Gastrocnemius medialis (tissue), 4 donors: ENCODE results near the gene PTGES.

Source experiments
- POLR2A ChIP-seq, 2 donors: fragments of 450-650 bp; IDR thresholded peaks; one replicate each; pipeline ENCODE4 v1.6.1; 2017; ENCODE audit warnings: antibody characterized with exemption in 2 of 2, mild to moderate bottlenecking in 2 of 2, moderate library complexity in 2 of 2
- TF ChIP-seq, protein P1 (sequence below), 5 experiments: fragments of 450-650 bp in 3 of 5; fragments of 200-600 bp in 2 of 5; sonication (generic) in 2 of 5; IDR thresholded peaks in 4 of 5; conservative IDR thresholded peaks in 1 of 5; 1 replicate in 4 of 5; 2 replicates in 1 of 5; pipeline ENCODE4 v1.5.1; 2016 to 2019; ENCODE audit warnings: antibody characterized with exemption in 5 of 5, mild to moderate bottlenecking in 3 of 5, moderate library complexity in 3 of 5

DNA sequence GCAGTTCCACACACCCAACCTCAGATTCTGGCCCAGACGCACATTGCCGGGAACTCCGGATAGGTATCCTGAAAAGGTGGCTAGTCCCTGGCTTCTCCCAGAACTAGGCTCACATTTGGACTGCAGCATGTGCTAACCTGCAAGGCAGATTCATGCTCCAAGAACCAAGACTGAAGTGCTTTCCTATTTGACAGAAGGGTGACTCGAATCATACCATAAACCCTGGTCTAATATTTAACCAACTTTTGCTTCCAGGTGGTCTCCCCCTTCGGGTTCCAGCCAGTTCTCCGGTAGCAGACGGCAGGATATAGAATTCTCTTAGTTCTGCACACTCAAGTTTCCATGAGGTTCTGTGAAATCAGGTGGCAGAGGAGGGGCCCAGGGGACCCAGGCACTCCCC, 7.6 kb downstream of the PTGES start:
- TF ChIP-seq, protein P1, sequence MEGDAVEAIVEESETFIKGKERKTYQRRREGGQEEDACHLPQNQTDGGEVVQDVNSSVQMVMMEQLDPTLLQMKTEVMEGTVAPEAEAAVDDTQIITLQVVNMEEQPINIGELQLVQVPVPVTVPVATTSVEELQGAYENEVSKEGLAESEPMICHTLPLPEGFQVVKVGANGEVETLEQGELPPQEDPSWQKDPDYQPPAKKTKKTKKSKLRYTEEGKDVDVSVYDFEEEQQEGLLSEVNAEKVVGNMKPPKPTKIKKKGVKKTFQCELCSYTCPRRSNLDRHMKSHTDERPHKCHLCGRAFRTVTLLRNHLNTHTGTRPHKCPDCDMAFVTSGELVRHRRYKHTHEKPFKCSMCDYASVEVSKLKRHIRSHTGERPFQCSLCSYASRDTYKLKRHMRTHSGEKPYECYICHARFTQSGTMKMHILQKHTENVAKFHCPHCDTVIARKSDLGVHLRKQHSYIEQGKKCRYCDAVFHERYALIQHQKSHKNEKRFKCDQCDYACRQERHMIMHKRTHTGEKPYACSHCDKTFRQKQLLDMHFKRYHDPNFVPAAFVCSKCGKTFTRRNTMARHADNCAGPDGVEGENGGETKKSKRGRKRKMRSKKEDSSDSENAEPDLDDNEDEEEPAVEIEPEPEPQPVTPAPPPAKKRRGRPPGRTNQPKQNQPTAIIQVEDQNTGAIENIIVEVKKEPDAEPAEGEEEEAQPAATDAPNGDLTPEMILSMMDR (IDR thresholded peaks at IDR 0.05 in 4 of 5, conservative IDR thresholded peaks at IDR 0.05 in 1 of 5) = no peak
- no peak for TF ChIP-seq POLR2A (IDR thresholded peaks at IDR 0.05)
